Measurements from ENCODE around the gene ADCY2. TPM values are rescaled to one million over a fixed set of nuclear protein-coding genes. Genes with fewer than 3 reads are reported as not detected.

ADCY2 gene
- total RNA-seq, 1 experiment from 2014 or later, result 31.3 TPM

GRCh38 chr5:7875151-7875550, 479.2 kb downstream of the ADCY2 start:
- H2BK5ac ChIP-seq (ENCODE audit: insufficient read length, low read length), result no peak overlapping the region
- WGBS (ENCODE audit: extremely low coverage, insufficient read length, low lambda C conversion rate), result no CpG with 5 or more reads among the region's 4 CpGs
- H4K8ac ChIP-seq (replicated peaks; ENCODE audit: insufficient read length, low read depth, low read length), result no peak overlapping the region
- no peak overlapping the region for H3K4me2 ChIP-seq (ENCODE audit: insufficient read depth, insufficient read length, low read length)
- Mint-ChIP-seq H3K4me1 (peaks cover 6% of the 10 kb centered on the region in 2 experiments; a peak in 3 of 4 replicates), H3K9me3 (no peaks in the 10 kb centered on the region), H3K27me3 (ENCODE audit: low read depth) (no peaks in the 10 kb centered on the region), H3K27ac (no peak overlapping the region), H3K36me3 (ENCODE audit: insufficient read depth in 1 of 3, low read depth in 3 of 3) (peaks cover 20 to 78% (median 70%) of the 10 kb centered on the region in 3 experiments), H3K4me3 (no peak overlapping the region)
- H2BK20ac ChIP-seq (ENCODE audit: low read depth, low read length, poor library complexity, severe bottlenecking), result no peak overlapping the region
- no peak overlapping the region for H2AK5ac ChIP-seq (ENCODE audit: insufficient read length, low read length)
- H2AFZ ChIP-seq (ENCODE audit: low read length), result no peak overlapping the region
- no peaks in the 10 kb centered on the region for H3K4me1 ChIP-seq (ENCODE audit: insufficient read depth, low read length)
- no peak overlapping the region for H3K4ac ChIP-seq (ENCODE audit: low read depth, low read length)
- no peak overlapping the region for H3K14ac ChIP-seq (ENCODE audit: insufficient read depth, low read length)
- H3K23ac ChIP-seq (ENCODE audit: insufficient read length, low read depth, low read length), result no peak overlapping the region
- H3K9ac ChIP-seq (ENCODE audit: extremely low read depth, insufficient read length, low read length), result no peak overlapping the region
- no peak overlapping the region for H2BK15ac ChIP-seq (ENCODE audit: low read depth, low read length)
- H4K20me1 ChIP-seq (ENCODE audit: control insufficient read depth, insufficient read depth, insufficient read length), result no peaks in the 10 kb centered on the region
- H4K91ac ChIP-seq (ENCODE audit: insufficient read length, low read depth, low read length), result no peak overlapping the region
- H4K5ac ChIP-seq (ENCODE audit: insufficient read length, low read depth, low read length), result no peak overlapping the region
- H3K79me2 ChIP-seq (ENCODE audit: insufficient read depth, low read length), result peaks cover 18% of the 10 kb centered on the region
- no peak overlapping the region for H3K56ac ChIP-seq (ENCODE audit: insufficient read length, low read depth, low read length)
- H2BK120ac ChIP-seq (ENCODE audit: low read depth, low read length, poor library complexity, severe bottlenecking), result no peak overlapping the region
- H3K27me3 ChIP-seq (ENCODE audit: insufficient read depth, low read length), result no peaks in the 10 kb centered on the region
- H3T11ph ChIP-seq (ENCODE audit: low read length), result no peak overlapping the region
- H3K18ac ChIP-seq (ENCODE audit: insufficient read length, low read depth, low read length), result no peak overlapping the region
- H3K23me2 ChIP-seq (ENCODE audit: insufficient read length, low read depth, low read length, poor library complexity, severe bottlenecking), result no peaks in the 10 kb centered on the region
- H2BK12ac ChIP-seq (ENCODE audit: insufficient read length, low read depth, low read length), result no peak overlapping the region
- no peak for TF ChIP-seq CTCF (conservative IDR thresholded peaks at IDR 0.05)
- H3K79me1 ChIP-seq (ENCODE audit: insufficient read depth, low read depth, low read length, poor library complexity, severe bottlenecking), result peaks cover 4% of the 10 kb centered on the region
- no peaks in the 10 kb centered on the region for H3K9me3 ChIP-seq (ENCODE audit: control insufficient read depth, low read depth, low read length)
- no peak overlapping the region for H3K27ac ChIP-seq (ENCODE audit: insufficient read length, low read depth, low read length)
- no peak for DNase-seq

Data from H9 (cell line).